ENCODE results near the gene MICA.
A peak's percentile ranks its signal among the peaks of the same experiment; 100 is the strongest.

DNA sequence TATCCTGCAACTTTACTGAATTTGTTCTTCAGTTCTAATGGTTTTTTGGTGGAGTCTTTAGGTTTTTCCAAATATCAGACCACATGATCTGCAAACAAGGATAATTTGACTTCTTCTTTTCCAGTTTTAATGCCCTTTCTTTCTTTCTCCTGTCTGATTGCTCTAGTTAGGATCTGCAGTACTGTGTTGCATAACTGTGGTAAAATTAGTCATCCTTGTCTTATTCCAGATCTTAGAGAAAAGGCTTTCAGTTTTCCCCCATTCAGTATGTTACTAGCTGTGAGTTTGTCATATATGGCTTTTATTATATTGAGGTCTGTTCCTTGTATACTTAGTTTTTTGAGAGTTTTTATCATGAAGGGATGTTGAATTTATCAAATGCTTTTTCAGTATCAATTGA, 4.3 kb downstream of the MICA start:
- TF ChIP-seq, protein P1, sequence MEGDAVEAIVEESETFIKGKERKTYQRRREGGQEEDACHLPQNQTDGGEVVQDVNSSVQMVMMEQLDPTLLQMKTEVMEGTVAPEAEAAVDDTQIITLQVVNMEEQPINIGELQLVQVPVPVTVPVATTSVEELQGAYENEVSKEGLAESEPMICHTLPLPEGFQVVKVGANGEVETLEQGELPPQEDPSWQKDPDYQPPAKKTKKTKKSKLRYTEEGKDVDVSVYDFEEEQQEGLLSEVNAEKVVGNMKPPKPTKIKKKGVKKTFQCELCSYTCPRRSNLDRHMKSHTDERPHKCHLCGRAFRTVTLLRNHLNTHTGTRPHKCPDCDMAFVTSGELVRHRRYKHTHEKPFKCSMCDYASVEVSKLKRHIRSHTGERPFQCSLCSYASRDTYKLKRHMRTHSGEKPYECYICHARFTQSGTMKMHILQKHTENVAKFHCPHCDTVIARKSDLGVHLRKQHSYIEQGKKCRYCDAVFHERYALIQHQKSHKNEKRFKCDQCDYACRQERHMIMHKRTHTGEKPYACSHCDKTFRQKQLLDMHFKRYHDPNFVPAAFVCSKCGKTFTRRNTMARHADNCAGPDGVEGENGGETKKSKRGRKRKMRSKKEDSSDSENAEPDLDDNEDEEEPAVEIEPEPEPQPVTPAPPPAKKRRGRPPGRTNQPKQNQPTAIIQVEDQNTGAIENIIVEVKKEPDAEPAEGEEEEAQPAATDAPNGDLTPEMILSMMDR (IDR thresholded peaks at IDR 0.05): no peak
- TF ChIP-seq POLR2AphosphoS5 (IDR thresholded peaks at IDR 0.05; ENCODE audit: insufficient read depth in 1 of 2, low read depth in 1 of 2) (peak in 1 of 2 donors; percentile 68), POLR2A (IDR thresholded peaks at IDR 0.05) (no peak)
